ENCODE measurements around the gene TRIM9.
"Not testable (repeated sequence)": the region's sequence is repeated elsewhere in the genome, so short reads cannot be mapped to it uniquely, and the experiment has no call there.

Gene TRIM9

GRCh38 chr14:50998612-50999011 is 96.3 kb downstream of the TRIM9 start:
- no peak for DNase-seq

- no peak for DNase-seq
Measured at GRCh38 chr14:50997712-50998111, 97.2 kb downstream of the TRIM9 start.

- not testable (repeated sequence) for DNase-seq
Measured at GRCh38 chr14:50994158-50994557, 100.7 kb downstream of the TRIM9 start.

DNA sequence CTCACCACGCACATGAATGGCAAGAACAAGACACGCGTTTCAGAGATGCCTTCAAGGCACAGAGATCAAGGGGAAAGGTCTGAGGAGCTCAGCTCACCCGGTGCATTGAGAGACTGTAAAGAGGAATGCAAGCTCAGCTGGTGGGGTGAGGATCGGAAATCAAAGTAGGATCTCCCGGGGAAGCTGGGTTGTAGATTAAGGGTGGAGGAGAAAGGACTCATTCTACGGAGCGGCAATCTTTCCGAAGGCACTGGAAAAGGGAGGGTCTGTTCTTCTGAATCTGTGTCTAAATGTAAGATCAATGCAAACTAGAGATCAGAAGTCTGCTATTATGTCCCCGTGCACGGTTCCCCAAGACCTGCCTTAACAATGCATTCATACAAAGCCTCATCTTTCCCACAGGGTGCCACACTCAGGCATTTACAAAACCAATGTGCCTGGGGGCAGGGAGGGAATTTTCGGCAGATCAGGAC is 109.0 kb downstream of the TRIM9 start:
- DNase-seq, result no peak

DNA sequence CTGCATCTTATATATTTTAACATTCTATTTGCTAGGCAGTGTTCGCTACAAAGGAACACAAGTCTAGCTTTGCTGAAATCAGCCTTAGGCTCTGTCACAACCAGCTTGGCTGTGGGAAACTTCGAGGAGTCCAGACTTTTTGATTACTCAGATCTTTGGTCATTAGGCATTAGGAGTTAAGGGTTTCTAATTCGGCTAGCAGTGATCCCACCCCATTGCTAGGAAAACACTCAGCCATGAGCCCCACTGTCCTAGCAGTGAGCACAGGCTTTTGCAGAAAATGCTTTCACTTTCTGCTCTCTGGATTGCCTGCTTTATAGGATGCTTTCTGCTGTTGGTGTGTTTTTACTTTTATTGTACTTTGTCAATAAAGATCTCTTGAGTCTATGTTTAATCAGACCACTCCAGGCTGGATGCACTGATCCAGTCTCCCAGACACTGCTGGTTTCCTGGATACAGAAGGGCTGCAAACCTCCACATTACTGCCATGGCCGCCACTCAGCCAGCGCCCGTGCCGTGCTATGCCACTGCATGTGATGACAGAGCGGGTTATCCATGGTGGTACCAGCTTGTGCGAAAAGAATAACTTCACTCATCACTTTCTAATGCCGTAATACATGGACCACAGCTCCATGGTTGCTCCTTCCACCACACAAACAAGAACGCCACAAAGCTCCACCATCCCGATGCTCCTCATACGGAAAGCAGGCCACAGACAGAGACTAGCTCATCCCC is 109.6 kb downstream of the TRIM9 start:
- DNase-seq, result no peak

DNA sequence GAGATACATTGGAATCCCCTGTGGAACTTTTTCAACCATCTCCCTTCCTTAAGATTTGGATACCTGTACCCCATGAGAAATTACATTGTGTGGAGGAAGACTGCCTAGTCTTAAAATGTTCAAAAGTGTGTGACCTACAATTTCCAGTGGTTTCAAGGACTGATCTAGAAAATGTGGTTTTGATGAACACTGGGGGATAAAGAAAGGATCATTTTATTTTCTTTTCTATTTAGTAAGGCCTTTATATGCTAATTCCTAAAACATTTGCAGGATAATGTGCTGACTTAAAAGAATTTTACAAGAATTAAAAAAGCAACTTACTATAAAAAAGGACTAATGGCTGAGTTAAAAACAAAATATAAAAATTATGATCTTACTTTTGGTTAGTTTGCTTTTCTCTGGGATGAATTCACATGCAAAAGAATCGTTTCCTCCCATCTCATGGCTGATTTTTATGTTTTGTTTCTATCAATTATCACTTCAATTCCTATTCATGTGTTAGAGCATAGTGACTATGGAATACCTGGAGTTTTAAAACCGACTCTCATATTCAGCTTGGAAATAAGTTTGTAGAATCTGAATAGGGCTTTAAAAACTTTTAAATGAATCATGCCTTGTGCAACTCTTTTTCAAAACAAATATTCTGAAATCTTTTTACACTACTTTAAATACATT is 110.7 kb downstream of the TRIM9 start:
- DNase-seq, result no peak

- no peak for DNase-seq
Measured at GRCh38 chr14:50979941-50980850, 114.7 kb downstream of the TRIM9 start.

- DNase-seq, result no peak
Measured at GRCh38 chr14:50978888-50979287, 116.0 kb downstream of the TRIM9 start.

DNA sequence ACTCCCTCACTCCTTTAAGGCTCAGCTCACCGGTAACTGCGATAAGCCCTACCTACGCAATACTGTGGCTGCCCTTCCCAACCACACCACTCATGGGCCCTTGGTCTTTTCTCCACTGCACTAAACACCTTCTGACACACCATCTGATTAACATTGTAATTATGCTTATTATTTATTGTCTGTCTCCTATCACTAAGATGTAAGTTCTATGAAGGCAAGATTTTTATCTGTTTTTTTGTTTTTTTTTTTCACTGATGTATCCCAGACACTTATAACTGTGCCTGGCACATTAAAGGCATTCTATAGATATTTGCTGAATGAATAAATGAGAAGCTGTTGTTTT is 116.4 kb downstream of the TRIM9 start:
- no peak for DNase-seq

DNA sequence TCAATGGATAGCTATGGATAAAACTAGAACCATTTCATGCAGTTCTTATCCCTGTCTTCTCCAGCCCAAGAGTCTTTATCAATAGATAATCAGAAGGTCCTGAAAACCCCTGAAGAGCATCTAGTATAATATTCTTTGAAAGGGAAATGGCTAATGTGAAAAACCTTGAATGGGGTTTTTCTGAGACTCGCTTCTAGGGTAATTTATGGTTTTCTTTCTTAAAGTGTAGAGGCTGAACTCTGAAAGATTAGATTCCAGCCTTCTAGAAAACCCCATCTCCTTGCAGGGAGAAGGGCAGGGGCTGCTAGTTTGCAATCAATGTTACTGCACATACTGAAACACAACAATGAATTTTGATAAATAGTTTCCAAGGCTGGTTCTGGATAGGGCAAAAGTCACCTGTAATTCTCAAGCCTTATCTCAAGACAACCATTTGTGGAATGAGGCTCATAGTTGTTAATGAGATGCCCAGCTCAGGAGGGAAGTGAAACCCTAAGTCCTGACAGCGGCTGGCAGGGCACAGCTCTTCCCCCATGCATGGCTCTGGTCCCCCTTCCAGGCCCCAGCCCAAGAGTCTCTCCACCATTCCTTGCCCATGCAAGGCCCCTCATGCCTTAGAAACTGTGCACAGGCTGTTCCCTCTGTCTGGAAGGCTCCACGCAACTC is 116.9 kb downstream of the TRIM9 start:
- no peak for DNase-seq

DNA sequence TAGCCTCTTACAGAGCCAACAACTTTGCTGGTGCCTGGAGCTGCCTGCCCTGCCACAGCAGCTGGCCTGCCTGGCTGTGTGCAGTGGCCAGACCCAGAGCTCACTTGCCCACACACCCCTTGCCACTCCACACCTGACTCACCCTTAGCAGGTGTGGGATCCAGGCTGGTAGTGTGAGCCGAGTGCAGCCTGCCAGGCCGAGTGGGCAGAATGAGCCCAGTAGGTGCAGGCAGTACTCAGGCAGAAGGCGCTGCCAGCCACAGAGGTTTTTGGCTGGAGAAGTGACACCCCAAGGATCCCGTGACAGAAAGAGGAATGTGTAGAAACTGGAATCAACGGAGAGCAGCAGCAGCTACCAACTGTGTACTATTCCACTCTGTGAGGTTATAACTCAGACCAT is 120.8 kb downstream of the TRIM9 start:
- no peak for DNase-seq

DNA sequence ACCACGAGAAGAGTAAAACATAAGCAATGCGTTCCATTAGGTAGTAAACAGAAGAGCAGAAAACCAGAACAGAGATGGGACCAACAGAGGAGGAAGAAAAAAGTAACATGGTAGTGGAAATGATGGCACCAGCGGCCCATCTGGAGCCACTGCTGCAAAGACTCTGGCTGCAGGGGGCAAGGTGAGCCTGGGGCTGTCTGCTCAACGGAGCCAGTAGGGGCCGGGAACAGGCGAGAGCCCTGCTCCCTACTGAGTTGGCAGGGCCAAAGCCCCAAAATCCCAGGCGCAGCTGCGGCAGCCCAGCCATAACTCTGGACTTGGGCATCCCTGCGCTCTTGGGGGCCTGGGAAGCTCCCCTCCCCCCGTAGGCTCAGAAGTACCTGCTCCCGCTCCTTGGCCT is 122.2 kb downstream of the TRIM9 start:
- no peak for DNase-seq

- DNase-seq, result no peak
Measured at GRCh38 chr14:50970886-50971781, 123.8 kb downstream of the TRIM9 start.

DNA sequence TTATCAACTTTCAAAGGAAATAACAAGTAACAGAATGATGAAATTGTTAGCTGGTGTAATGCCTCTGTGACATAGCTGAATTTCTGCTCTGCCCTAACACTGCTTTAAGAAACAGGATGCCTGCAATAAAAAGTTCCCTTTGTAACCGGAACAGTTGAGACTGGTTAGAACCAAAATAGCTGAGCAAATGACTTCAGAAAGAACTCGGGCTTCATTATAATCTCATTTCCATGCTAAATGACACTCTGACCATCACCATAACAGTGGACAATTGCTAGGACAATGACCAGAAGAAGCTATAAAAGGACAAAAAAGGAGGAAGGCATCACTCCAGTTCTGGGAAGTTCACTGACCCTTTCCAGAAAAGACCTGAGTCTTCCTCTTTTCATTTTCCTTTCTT is 127.1 kb downstream of the TRIM9 start:
- DNase-seq, result no peak

GRCh38 chr14:50967103-50967502 is 127.8 kb downstream of the TRIM9 start:
- DNase-seq, result no peak

DNA sequence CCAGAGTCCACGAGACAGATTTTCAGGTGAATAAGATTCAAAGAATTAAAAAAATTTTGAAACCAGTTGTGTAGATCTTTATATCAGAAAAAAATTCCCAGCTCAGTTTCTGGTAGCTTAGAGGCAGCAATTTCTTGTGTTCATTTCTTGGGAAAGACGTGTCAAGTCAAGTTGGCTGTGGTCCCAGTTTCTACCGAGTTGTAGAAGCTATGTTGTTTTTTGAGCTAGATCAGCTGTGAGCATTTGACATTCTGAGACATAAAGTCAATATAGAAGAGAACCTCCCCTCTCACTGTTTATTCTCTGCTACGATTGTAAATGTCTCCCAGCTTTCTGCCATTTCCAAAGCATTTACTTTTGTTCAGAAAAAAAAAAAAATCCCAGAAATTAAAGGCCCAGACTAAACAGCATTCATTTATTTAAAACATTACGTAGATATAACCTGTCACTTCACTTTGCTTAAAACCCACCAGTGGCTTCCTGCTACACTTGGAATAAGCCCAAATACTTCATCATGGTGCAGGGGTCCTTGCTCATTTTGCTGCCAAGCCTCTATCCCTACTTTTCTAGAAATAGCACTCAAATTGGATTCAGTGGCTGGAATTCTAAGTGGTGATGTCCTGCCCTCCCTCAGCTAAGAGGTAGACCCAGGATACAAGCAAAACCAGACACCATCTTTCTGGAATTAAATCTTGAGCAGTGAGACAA is 130.1 kb downstream of the TRIM9 start:
- DNase-seq, result peak; percentile 91

GRCh38 chr14:50963919-50964318 is 131.0 kb downstream of the TRIM9 start:
- no peak for DNase-seq

DNA sequence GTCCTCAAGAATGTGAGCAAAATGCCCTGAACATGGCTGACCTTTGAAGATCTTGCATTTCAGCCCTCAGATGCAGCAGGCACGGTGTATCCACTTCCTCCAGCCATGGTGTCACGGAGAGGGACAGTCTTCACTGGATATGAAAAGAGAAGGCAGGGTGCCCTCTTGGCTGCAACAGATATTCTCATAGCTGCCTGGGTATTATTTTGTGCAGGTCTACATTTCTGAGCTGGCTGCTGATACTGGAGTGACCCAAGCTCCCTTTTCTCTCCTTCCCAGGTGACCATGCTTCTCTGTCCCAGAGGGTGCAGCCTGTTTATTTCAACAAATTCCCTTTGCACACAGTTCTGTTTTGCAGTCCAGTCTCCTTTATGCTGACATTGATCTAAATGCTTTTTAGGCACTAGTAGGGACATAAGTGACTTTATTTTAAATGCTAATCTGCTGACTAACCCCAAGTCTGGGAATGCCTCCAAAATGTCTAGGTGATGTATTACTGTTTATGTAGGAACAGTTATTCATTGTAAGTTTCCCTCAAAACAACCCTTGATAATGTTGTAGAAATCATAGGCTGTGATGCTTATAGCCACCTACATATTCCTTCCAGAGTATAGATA is 133.2 kb downstream of the TRIM9 start:
- DNase-seq, result peak; percentile 68

DNA sequence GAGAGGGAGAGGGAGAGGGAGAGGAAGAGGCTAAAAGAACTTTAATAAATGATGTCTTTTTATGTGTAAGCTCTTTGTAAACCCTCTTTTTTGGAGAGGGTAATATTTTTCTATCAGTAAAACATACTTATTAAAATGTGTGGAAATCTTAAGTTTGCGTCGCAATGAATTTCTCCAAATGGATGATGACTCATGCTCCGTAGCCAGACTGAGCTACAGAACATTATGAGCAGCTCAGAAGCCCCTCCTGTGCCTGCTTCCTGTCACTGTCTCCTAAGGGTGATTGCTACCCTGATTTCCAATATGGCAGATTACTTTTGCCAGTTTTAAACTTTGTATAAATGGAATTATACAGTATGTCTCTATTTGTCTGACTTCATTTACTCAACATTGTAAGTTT is 137.6 kb downstream of the TRIM9 start:
- DNase-seq, result no peak

DNA sequence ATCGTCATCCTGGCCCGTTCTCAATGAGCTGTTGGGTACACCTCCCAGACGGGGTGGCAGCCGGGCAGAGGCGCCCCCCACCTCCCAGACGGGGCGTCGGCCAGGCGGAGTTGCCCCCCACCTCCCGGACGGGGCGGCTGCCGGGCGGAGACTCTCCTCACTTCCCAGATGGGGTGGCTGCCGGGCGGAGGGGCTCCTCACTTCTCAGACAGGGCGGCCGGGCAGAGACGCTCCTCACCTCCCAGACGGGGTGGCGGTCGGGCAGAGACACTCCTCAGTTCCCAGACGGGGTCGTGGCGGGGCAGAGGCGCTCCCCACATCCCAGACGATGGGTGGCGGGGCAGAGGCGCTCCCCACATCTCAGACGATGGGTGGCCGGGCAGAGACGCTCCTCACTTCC is 138.5 kb downstream of the TRIM9 start:
- not testable (repeated sequence) for DNase-seq
